GM12878 (cell line): ENCODE measurements around the gene MRTFA. TPM values are rescaled to one million over a fixed set of nuclear protein-coding genes. Genes with fewer than 3 reads are reported as not detected.

Experiments used
- ATAC-seq: fragments of 200-7000 bp; cut with Tn5 transposase; 3 replicates; pipeline ENCODE4 v1.9.1; 2020; ENCODE audit warnings: mild to moderate bottlenecking, moderate library complexity
- BruUV-seq: library from RNA; stranded (reverse); fragments of 400-500 nt; replicated peaks from 2 replicates; lab custom pipeline; 2021; lab: Mats Ljungman, UMichigan
- CTCF ChIA-PET: fragments of 300-600 bp; sonication (Branson Sonifier 250); formaldehyde crosslinking; extraction: SDS; loops from one replicate; lab custom pipeline; 2021; ENCODE audit warnings: inconsistent platforms; lab: Yijun Ruan, JAX
- POLR2A ChIA-PET: fragments of 350-600 bp; formaldehyde crosslinking; extraction: SDS; loops from one replicate; lab custom pipeline; 2021; ENCODE audit warnings: inconsistent platforms; lab: Charles Lee
- RAD21 ChIA-PET: fragments of 300-600 bp; sonication (Branson Sonifier 250); formaldehyde crosslinking; loops from one replicate; lab custom pipeline; 2023; ENCODE audit warnings: antibody characterized with exemption; ENCODE audit not compliant: unreplicated experiment; lab: Charles Lee
- SMC1A ChIA-PET: fragments of 300-600 bp; sonication (Branson Sonifier 250); formaldehyde crosslinking; loops from one replicate; lab custom pipeline; 2023; ENCODE audit not compliant: unreplicated experiment, uncharacterized antibody; lab: Charles Lee
- DNase-seq: peaks from one replicate; pipeline ENCODE4 v3.0.0-alpha.2; 2011; ENCODE audit warnings: low read depth, low spot score
- FAIRE-seq: peaks from 3 replicates; lab custom pipeline; 2011; peaks lifted over from hg19 to GRCh38; lab: Jason Lieb, UNC
- H2AFZ ChIP-seq: 2 replicates; pipeline ENCODE4 v1.6.0; 2011; ENCODE audit warnings: low read depth, low read length, control low read depth; ENCODE audit not compliant: control insufficient read depth
- H3K27ac ChIP-seq: 2 replicates; pipeline ENCODE4 v1.5.1; 2011; ENCODE audit warnings: control low read depth; ENCODE audit not compliant: control insufficient read depth, insufficient read depth
- H3K27me3 ChIP-seq, 2 experiments: replicated peaks in 1 of 2; 2 replicates each; pipeline versions ENCODE4 v1.6.0 to v1.6.1; 2011; ENCODE audit warnings: low read length in 1 of 2; ENCODE audit not compliant: control insufficient read depth in 2 of 2, insufficient read depth in 2 of 2
- H3K36me3 ChIP-seq, 2 experiments: 2 replicates each; pipeline ENCODE4 v1.5.1; 2011; ENCODE audit warnings: low read length in 1 of 2; ENCODE audit not compliant: control insufficient read depth in 2 of 2, insufficient read depth in 2 of 2
- H3K4me1 ChIP-seq: 2 replicates; pipeline ENCODE4 v1.6.1; 2011; ENCODE audit warnings: mild to moderate bottlenecking, low read length, moderate library complexity, mixed read lengths; ENCODE audit not compliant: control insufficient read depth, insufficient read depth
- H3K4me2 ChIP-seq: 2 replicates; pipeline ENCODE4 v1.6.0; 2011; ENCODE audit warnings: control low read depth; ENCODE audit not compliant: control insufficient read depth, insufficient read depth
- H3K4me3 ChIP-seq: fragments of 200-600 bp; sonication (generic); 2 replicates; pipeline ENCODE4 v1.5.1; 2016
- H3K79me2 ChIP-seq: 2 replicates; pipeline ENCODE4 v1.6.0; 2011; ENCODE audit warnings: low read length; ENCODE audit not compliant: control insufficient read depth, insufficient read depth
- H3K9ac ChIP-seq: 2 replicates; pipeline ENCODE4 v1.8.0; 2011; ENCODE audit warnings: low read length, control low read depth, mixed read lengths; ENCODE audit not compliant: control insufficient read depth, insufficient read depth
- H3K9me3 ChIP-seq: replicated peaks from 3 replicates; pipeline ENCODE4 v1.5.1; 2011; ENCODE audit warnings: mild to moderate bottlenecking, low read length; ENCODE audit not compliant: control insufficient read depth, insufficient read depth
- H4K20me1 ChIP-seq: 2 replicates; pipeline ENCODE4 v1.6.0; 2011; ENCODE audit not compliant: control insufficient read depth, insufficient read depth
- CHD2 ChIP-seq: IDR thresholded peaks from 2 replicates; pipeline ENCODE4 v1.6.1; 2011; ENCODE audit warnings: low read depth, low read length, improper control_type of control experiment, borderline replicate concordance
- E4F1 ChIP-seq: fragments of 450-650 bp; IDR thresholded peaks from 2 replicates; pipeline ENCODE4 v1.6.1; 2018; ENCODE audit warnings: borderline replicate concordance, mild to moderate bottlenecking; ENCODE audit not compliant: partially characterized antibody
- EP300 ChIP-seq, 2 experiments: fragments of 150-350 bp in 1 of 2; IDR thresholded peaks; 2 replicates each; pipeline ENCODE4 v1.6.1; 2011 to 2012; ENCODE audit warnings: low read depth in 2 of 2, low read length in 2 of 2, borderline replicate concordance in 1 of 2, improper control_type of control experiment in 1 of 2, inconsistent platforms in 1 of 2; ENCODE audit not compliant: control insufficient read depth in 1 of 2
- EZH2 ChIP-seq: IDR thresholded peaks from 2 replicates; pipeline ENCODE4 v1.6.1; 2012; ENCODE audit warnings: low read depth, mild to moderate bottlenecking, control low read depth, inconsistent platforms, low read length, borderline replicate concordance; ENCODE audit not compliant: control insufficient read depth
- IRF4 ChIP-seq: IDR thresholded peaks from 2 replicates; pipeline ENCODE4 v1.6.1; 2011; ENCODE audit warnings: low read depth, low read length
- MEF2A ChIP-seq: IDR thresholded peaks from 2 replicates; pipeline ENCODE4 v1.6.1; 2011; ENCODE audit warnings: low read depth, mild to moderate bottlenecking, low read length, moderate library complexity; ENCODE audit not compliant: insufficient read depth
- NRF1 ChIP-seq: conservative IDR thresholded peaks from 2 replicates; pipeline ENCODE4 v1.6.1; 2011; ENCODE audit warnings: mild to moderate bottlenecking, low read depth, low read length, improper control_type of control experiment
- PBX3 ChIP-seq: IDR thresholded peaks from 2 replicates; pipeline ENCODE4 v1.6.1; 2011; ENCODE audit warnings: mild to moderate bottlenecking, low read depth, low read length, moderate library complexity; ENCODE audit not compliant: insufficient replicate concordance
- RAD51 ChIP-seq: fragments of 450-650 bp; IDR thresholded peaks from 2 replicates; pipeline ENCODE4 v1.6.1; 2016; ENCODE audit warnings: moderate library complexity, mild to moderate bottlenecking, inconsistent platforms
- RUNX3 ChIP-seq: IDR thresholded peaks from 2 replicates; pipeline ENCODE4 v1.6.1; 2012; ENCODE audit warnings: low read length, inconsistent platforms
- ZZZ3 ChIP-seq: IDR thresholded peaks from 2 replicates; pipeline ENCODE4 v1.6.1; 2011; ENCODE audit warnings: low read depth; ENCODE audit not compliant: control insufficient read depth, insufficient read length
- WGBS: methylation state at CpG from one replicate; pipeline ENCODE4 v1.1.6; 2016; ENCODE audit warnings: low lambda C conversion rate; ENCODE audit not compliant: insufficient replicate concordance, insufficient coverage; ENCODE audit errors: missing lambda C conversion rate; 5-methylcytosine and 5-hydroxymethylcytosine counted together
- in situ Hi-C: fragments of 300-500 bp; cut with MboI; formaldehyde crosslinking; loops from 9 replicates; pipeline ENCODE4 v1.14.3; 2018; ENCODE audit warnings: mixed read lengths
- intact Hi-C: fragments of 100-400 bp; cut with micrococcal nuclease; formaldehyde crosslinking; loops from one replicate; pipeline ENCODE4 v1.14.2; 2022; ENCODE audit not compliant: unreplicated experiment
- polyA plus RNA-seq, 11 experiments: library from polyadenylated mRNA; depleted of rRNA in 4 of 11; unstranded in 6 of 11; stranded (reverse) in 5 of 11; fragments of >200 nt; fragmentation: Nextera tagmentation in 4 of 11; fragmentation: Illumina TruSeq in 1 of 11; extraction: Ambion mirVana in 4 of 11; extraction: Trizol in 1 of 11; gene quantifications; 1 replicate in 1 of 11; 2 replicates in 10 of 11; pipeline versions ENCODE4 v1.2.1 to v1.2.3, GENCODE V29; 2011 to 2016; ENCODE audit warnings: inconsistent platforms in 2 of 11, missing spikeins in 2 of 11, low read depth in 1 of 11
- total RNA-seq, 4 experiments: library from RNA; depleted of rRNA in 3 of 4; stranded (reverse); fragments of >200 nt in 3 of 4; fragmentation: Illumina TruSeq in 1 of 4; extraction: Trizol in 1 of 4; gene quantifications; 2 replicates each; pipeline versions ENCODE4 v1.2.1 to v1.2.3, GENCODE V29; 2013 to 2021

Gene MRTFA
- total and polyA plus RNA-seq, 10 of the 15 experiments (the other 5 are each of a cell fraction or from before 2014, with no cell fraction given) = 2.0 to 63.9 (median 17.9) TPM

DNA sequence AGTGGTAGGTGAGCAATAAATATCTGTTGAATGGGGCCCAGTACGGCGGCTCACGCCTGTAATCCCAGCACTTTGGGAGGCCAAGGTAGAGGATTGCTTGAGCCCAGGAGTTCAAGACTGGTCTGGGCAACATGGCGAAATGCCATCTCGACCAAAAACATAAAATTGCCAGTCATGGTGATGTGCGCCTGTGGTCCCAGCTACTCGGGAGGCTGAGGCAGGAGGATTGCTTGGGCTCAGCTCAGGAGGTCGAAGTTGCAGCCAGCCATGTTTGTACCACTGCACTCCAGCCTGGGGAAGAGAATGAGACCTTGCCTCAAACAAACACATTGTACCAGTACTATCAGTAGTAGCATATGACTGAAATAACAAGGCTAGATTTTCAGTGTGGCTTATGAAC, 262.0 kb downstream of the MRTFA start:
- Histone ChIP-seq H3K9ac (no peak overlapping the region), H3K27me3 (no peaks in the 10 kb centered on the region), H3K9me3 (no peaks in the 10 kb centered on the region), H3K4me2 (no peak overlapping the region), H2AFZ (no peak overlapping the region), H3K36me3 (peaks cover 0 to 6% of the 10 kb centered on the region in 2 experiments; a peak in 3 of 4 replicates), H3K4me3 (no peak overlapping the region), H3K79me2 (peaks cover 38% of the 10 kb centered on the region), H4K20me1 (no peaks in the 10 kb centered on the region), H3K4me1 (peaks cover 5% of the 10 kb centered on the region), H3K27ac (no peak overlapping the region)
- intact Hi-C loops (no loop called here), in situ Hi-C loops (no loop called here)
- no TSS peak for BruUV-seq
- FAIRE-seq (no peak), ATAC-seq (no peak), DNase-seq (no peak)
- CTCF ChIA-PET = interaction anchor here (0.8 to 1.3 kb wide), 4 partner anchors 9 to 262 kb away, joined by 3 to 5 read pairs (median 3); partner anchors contain the start of gene MRTFA
- POLR2A ChIA-PET = interaction anchor here (1.3 kb wide), 1 partner anchor 10 kb away, joined by 4 read pairs; no protein-coding TSS in a partner anchor
- RAD21 ChIA-PET = interaction anchor here (0.6 kb wide), 1 partner anchor 38 kb away, joined by 4 read pairs; no protein-coding TSS in a partner anchor
- 94% methylated on average over 8 of the region's 8 CpGs for WGBS
- SMC1A ChIA-PET = interaction anchor here (0.6 to 3.8 kb wide), 4 partner anchors 10 to 271 kb away, joined by 3 to 16 read pairs (median 5); no protein-coding TSS in a partner anchor
- TF ChIP-seq MEF2A (no peak), IRF4 (no peak)

GRCh38 chr22:40368836-40369235, 267.7 kb downstream of the MRTFA start:
- no peak overlapping the region for H3K27ac ChIP-seq
- in situ Hi-C loops (no loop called here), intact Hi-C loops (no loop called here)
- no peak overlapping the region for H2AFZ ChIP-seq
- peaks cover 14% of the 10 kb centered on the region for H3K79me2 ChIP-seq
- no peak overlapping the region for H3K9ac ChIP-seq
- WGBS = 99% methylated on average over 3 of the region's 3 CpGs
- ChIA-PET POLR2A (no interaction called here), SMC1A (no interaction called here), CTCF (interaction anchor here (1.3 kb wide), 1 partner anchor 277 kb away, joined by 3 read pairs; no protein-coding TSS in a partner anchor), RAD21 (no interaction called here)
- H3K36me3 ChIP-seq = peaks cover 12 to 20% of the 10 kb centered on the region in 2 experiments
- ATAC-seq (no peak), DNase-seq (no peak), FAIRE-seq (no peak)
- H3K27me3 ChIP-seq = no peaks in the 10 kb centered on the region
- no TSS peak for BruUV-seq
- no peaks in the 10 kb centered on the region for H4K20me1 ChIP-seq
- H3K4me3 ChIP-seq = no peak overlapping the region
- H3K4me2 ChIP-seq = no peak overlapping the region
- no peaks in the 10 kb centered on the region for H3K9me3 ChIP-seq
- no peaks in the 10 kb centered on the region; the same call in 1 of the 2 replicates for H3K4me1 ChIP-seq
- TF ChIP-seq NRF1 (no peak), EP300 (IDR thresholded peaks at IDR 0.05; ENCODE audit: borderline replicate concordance in 1 of 2, control insufficient read depth in 1 of 2, low read depth in 2 of 2, low read length in 2 of 2) (no peak), EZH2 (no peak), RUNX3 (no peak), PBX3 (no peak), CHD2 (no peak), RAD51 (no peak), ZZZ3 (no peak), E4F1 (no peak)
